ENCODE measurements around the gene DAZAP1. TPM values are rescaled to one million over a fixed set of nuclear protein-coding genes. Genes with fewer than 3 reads are reported as not detected.

DAZAP1 gene
- total and polyA plus RNA-seq, 4 donors, result 5.4 to 45.0 (median 29.7) TPM

DNA sequence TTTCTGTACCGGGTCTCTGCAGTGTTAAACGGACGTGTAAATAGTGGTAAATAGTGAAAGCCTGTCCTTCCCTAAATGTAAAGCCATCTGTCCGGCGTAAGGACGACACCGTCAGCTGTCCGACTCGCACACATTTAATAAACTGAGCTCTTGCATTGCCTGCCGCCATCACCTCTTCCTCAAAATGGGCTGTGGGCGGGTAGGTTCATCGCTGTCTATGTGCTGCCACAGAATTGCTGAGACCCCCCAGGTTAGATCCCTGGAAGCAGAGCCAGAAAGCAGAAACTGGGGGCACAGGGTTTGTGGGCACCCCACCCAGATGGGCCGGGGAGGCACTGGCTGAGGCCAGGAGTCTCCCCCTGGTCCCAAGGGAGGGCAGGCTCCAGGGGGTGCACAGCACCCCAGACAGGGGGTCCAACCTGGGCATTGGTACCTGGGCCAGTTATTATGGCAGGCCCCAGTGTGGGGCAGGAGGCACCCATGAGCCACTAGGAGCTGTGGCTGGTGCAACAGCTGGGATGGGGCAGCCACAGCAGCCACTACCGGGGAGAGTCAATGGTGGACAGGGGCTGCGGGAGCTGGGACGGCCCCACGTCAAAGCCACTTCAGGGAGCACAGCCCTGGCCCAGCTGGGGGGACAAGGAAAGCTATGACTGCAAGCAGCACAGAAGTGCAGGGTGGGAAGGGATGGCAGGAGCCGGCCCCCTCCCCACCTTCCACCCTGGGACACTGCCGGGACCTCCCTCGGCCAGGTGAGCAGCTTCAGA lies 65.9 kb downstream of the DAZAP1 start (continued):
- no peak for TF ChIP-seq CTCF (IDR thresholded peaks at IDR 0.05; ENCODE audit: low read depth, low read length, missing input control)
- no peak for TF ChIP-seq EGR1 (IDR thresholded peaks at IDR 0.05; ENCODE audit: low read depth in 2 of 2)

DNA sequence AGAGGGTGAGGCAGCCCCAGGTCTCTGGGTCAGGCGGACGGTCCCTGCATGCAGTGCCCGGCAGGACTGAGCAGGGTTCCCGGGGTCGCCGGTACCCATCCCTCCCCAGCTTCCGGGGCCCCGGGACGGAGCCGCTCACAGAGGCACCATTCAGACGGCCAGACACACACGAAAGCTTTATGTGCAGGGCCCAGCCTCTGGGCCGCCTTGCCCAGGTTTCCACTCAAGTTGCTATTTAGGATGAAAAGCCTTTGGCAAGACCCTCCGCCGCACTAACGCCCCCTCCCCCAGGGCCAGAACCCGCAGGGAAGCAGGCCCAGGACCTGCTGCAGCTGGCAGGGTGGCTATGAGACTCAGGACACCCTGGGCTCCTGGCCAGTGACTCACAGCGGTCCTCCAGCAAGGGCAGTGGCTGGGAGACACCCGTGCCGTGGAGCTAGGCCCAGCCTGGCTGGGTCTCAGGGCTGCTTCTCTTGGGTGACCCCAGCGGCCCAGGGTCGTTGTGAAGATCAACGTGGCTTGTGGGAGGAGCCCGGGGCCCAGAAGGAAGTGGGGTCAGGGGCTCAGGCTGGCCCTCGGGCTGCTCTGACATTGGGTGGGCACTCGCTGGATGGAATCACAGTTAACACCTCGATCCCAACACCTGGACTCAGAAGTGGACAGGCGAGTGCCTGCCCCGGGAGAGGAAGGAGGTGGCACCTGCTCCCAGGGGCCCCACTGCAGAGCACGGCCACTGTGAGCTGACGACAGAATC lies 66.8 kb downstream of the DAZAP1 start:
- TF ChIP-seq HNF4G (IDR thresholded peaks at IDR 0.05), result no peak
- TF ChIP-seq GABPA (IDR thresholded peaks at IDR 0.05 in 1 of 2, conservative IDR thresholded peaks at IDR 0.05 in 1 of 2), result no peak
- TF ChIP-seq HNF4A (conservative IDR thresholded peaks at IDR 0.05), result no peak
- H3K9ac ChIP-seq (ENCODE audit: low read depth in 1 of 2, low read length in 2 of 2), result no peak overlapping the region
- WGBS, result 77% methylated on average over 31 of the region's 31 CpGs
- H3K27me3 ChIP-seq (ENCODE audit: control insufficient read depth in 4 of 4, insufficient read depth in 4 of 4, low read length in 3 of 4), result peaks cover 0 to 7% (median 2%) of the 10 kb centered on the region in 4 donors
- H3K4me1 ChIP-seq (ENCODE audit: control insufficient read depth in 4 of 4, insufficient read depth in 4 of 4, low read length in 3 of 4), result peaks cover 18 to 45% (median 31%) of the 10 kb centered on the region in 4 donors
- H3K27ac ChIP-seq (ENCODE audit: low read depth in 1 of 2, low read length in 2 of 2), result no peak overlapping the region
- DNase-seq (ENCODE audit: low spot score), result no peak
- H3K4me3 ChIP-seq (ENCODE audit: low read depth in 1 of 3, low read length in 3 of 3), result no peak overlapping the region
- H3K36me3 ChIP-seq (ENCODE audit: control insufficient read depth in 4 of 4, insufficient read depth in 3 of 4, low read depth in 1 of 4, low read length in 3 of 4), result peaks cover 0 to 6% (median 0%) of the 10 kb centered on the region in 4 donors
- no peaks in the 10 kb centered on the region for H3K9me3 ChIP-seq (ENCODE audit: control insufficient read depth in 4 of 4, low read length in 3 of 4)

DNA sequence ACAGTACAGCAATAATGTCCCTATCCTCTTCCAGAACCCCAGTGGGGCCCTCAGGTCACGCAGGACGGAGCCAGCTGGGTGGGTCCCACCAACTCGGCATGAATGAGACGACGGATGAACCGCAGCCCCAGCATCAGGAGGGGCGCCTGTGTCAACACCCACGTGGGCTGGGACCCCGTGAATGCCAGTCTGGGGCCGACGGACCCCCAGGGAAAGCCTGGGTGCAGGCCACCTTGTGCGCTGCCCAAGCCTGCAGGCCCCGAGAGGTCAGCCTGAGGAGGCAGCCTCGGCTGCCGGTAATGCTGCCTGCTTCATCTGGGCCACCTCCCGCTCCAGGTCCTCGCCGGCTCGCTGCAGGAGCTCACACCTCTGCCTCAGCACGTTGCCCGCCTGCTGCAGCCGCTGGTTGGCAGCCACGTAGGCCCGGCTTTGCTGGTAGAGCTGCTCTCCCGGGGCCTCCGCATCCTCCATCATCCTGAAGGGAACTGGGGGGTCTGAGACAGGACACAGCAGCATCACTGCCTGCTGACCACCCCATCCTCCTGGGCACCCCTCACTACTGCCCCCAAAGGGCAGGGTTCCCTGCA lies 67.5 kb downstream of the DAZAP1 start:
- DNase-seq (ENCODE audit: low spot score), result no peak
- TF ChIP-seq HNF4G (IDR thresholded peaks at IDR 0.05), result no peak
- TF ChIP-seq CTCF (IDR thresholded peaks at IDR 0.05; ENCODE audit: low read depth, low read length, missing input control), result no peak
- TF ChIP-seq JUND (IDR thresholded peaks at IDR 0.05), result no peak
- TF ChIP-seq HNF4A (conservative IDR thresholded peaks at IDR 0.05), result no peak
- no peak for TF ChIP-seq FOXA1 (IDR thresholded peaks at IDR 0.05)
- no peak for TF ChIP-seq FOXA2 (IDR thresholded peaks at IDR 0.05)
- TF ChIP-seq, protein P1, sequence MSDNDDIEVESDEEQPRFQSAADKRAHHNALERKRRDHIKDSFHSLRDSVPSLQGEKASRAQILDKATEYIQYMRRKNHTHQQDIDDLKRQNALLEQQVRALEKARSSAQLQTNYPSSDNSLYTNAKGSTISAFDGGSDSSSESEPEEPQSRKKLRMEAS (IDR thresholded peaks at IDR 0.05), result no peak

More for the DNA sequence above, 67.5 kb downstream of the DAZAP1 start:
- Histone ChIP-seq H3K36me3 (ENCODE audit: control insufficient read depth in 4 of 4, insufficient read depth in 3 of 4, low read depth in 1 of 4, low read length in 3 of 4) (peaks cover 0 to 6% (median 0%) of the 10 kb centered on the region in 4 donors), H3K9ac (ENCODE audit: low read depth in 1 of 2, low read length in 2 of 2) (no peak overlapping the region), H3K27ac (ENCODE audit: low read depth in 1 of 2, low read length in 2 of 2) (no peak overlapping the region), H3K9me3 (ENCODE audit: control insufficient read depth in 4 of 4, low read length in 3 of 4) (no peaks in the 10 kb centered on the region), H3K27me3 (ENCODE audit: control insufficient read depth in 4 of 4, insufficient read depth in 4 of 4, low read length in 3 of 4) (peaks cover 0 to 7% (median 2%) of the 10 kb centered on the region in 4 donors), H3K4me1 (ENCODE audit: control insufficient read depth in 4 of 4, insufficient read depth in 4 of 4, low read length in 3 of 4) (peaks cover 14 to 39% (median 29%) of the 10 kb centered on the region in 4 donors), H3K4me3 (ENCODE audit: low read depth in 1 of 3, low read length in 3 of 3) (no peak overlapping the region)
- WGBS, result 94% methylated on average over 26 of the region's 26 CpGs
